HEK293 (cell line): ENCODE results near the gene MAGEA8.

Source experiments
- CTCF ChIA-PET: fragments of 350-600 bp; formaldehyde crosslinking; extraction: SDS; loops from one replicate; lab custom pipeline; 2021; ENCODE audit warnings: antibody characterized with exemption; lab: Yijun Ruan, JAX
- POLR2A ChIA-PET: fragments of 300-600 bp; formaldehyde crosslinking; extraction: SDS; loops from one replicate; lab custom pipeline; 2020; ENCODE audit warnings: antibody characterized with exemption, inconsistent platforms; lab: Yijun Ruan, JAX
- H3K27ac ChIP-seq: fragments of 200-500 bp; sonication (Bioruptor generic); 2 replicates; pipeline ENCODE4 v1.5.1; 2014; ENCODE audit warnings: low read depth, low read length, control low read depth, inconsistent platforms; ENCODE audit errors: extremely low read depth
- H3K36me3 ChIP-seq, 2 experiments: fragments of 200-500 bp in 1 of 2; sonication (Bioruptor generic) in 1 of 2; 1 replicate in 1 of 2; 2 replicates in 1 of 2; pipeline ENCODE4 v1.5.1; 2014 to 2017; ENCODE audit warnings: inconsistent platforms in 2 of 2, low read length in 2 of 2; ENCODE audit not compliant: control insufficient read depth in 2 of 2, insufficient read depth in 1 of 2
- H3K4me1 ChIP-seq: fragments of 200-500 bp; sonication (Bioruptor generic); 2 replicates; pipeline ENCODE4 v1.5.1; 2014; ENCODE audit warnings: mild to moderate bottlenecking, low read length, inconsistent platforms; ENCODE audit not compliant: control insufficient read depth, insufficient read depth
- H3K4me3 ChIP-seq: 2 replicates; pipeline ENCODE4 v1.5.1; 2011; ENCODE audit warnings: low read depth, mild to moderate bottlenecking, control low read depth, low read length, moderate library complexity
- H3K9me3 ChIP-seq: fragments of 200-500 bp; sonication (Bioruptor generic); 2 replicates; pipeline ENCODE4 v1.5.1; 2014; ENCODE audit warnings: low read depth, low read length, inconsistent platforms; ENCODE audit not compliant: control insufficient read depth, insufficient read depth
- AEBP2 ChIP-seq: fragments of 450-650 bp; formaldehyde crosslinking; IDR thresholded peaks from 2 replicates; pipeline ENCODE4 v1.5.1; 2016; ENCODE audit warnings: missing biosample characterization, missing genetic modification characterization, borderline replicate concordance
- EGR2 ChIP-seq: fragments of 450-650 bp; formaldehyde crosslinking; IDR thresholded peaks from 2 replicates; pipeline ENCODE4 v1.5.1; 2016; ENCODE audit warnings: low read depth, missing biosample characterization, missing genetic modification characterization
- KLF1 ChIP-seq: fragments of 450-650 bp; formaldehyde crosslinking; IDR thresholded peaks from 2 replicates; pipeline ENCODE4 v1.5.1; 2016; ENCODE audit warnings: missing biosample characterization, missing genetic modification characterization
- KLF16 ChIP-seq: fragments of 450-650 bp; formaldehyde crosslinking; IDR thresholded peaks from 2 replicates; pipeline ENCODE4 v1.5.1; 2017; ENCODE audit warnings: missing biosample characterization, missing genetic modification characterization
- KLF8 ChIP-seq: fragments of 450-650 bp; formaldehyde crosslinking; IDR thresholded peaks from 2 replicates; pipeline ENCODE4 v1.5.1; 2016; ENCODE audit warnings: missing biosample characterization, missing genetic modification characterization
- KLF9 ChIP-seq: fragments of 450-650 bp; formaldehyde crosslinking; IDR thresholded peaks from 2 replicates; pipeline ENCODE4 v1.5.1; 2016; ENCODE audit warnings: missing biosample characterization, missing genetic modification characterization, low read depth
- OSR2 ChIP-seq: fragments of 450-650 bp; formaldehyde crosslinking; IDR thresholded peaks from 2 replicates; pipeline ENCODE4 v1.5.1; 2016; ENCODE audit warnings: missing biosample characterization, missing genetic modification characterization
- OVOL3 ChIP-seq: fragments of 450-650 bp; formaldehyde crosslinking; IDR thresholded peaks from 2 replicates; pipeline ENCODE4 v1.5.1; 2016; ENCODE audit warnings: missing biosample characterization, missing genetic modification characterization
- PRDM1 ChIP-seq: fragments of 450-650 bp; formaldehyde crosslinking; IDR thresholded peaks from 2 replicates; pipeline ENCODE4; 2016; ENCODE audit warnings: missing biosample characterization, missing genetic modification characterization
- TCF7L2 ChIP-seq: IDR thresholded peaks from 2 replicates; pipeline ENCODE4 v1.6.1; 2011; ENCODE audit warnings: low read depth, mild to moderate bottlenecking, inconsistent platforms, low read length, moderate library complexity, borderline replicate concordance
- ZFP69B ChIP-seq: fragments of 450-650 bp; formaldehyde crosslinking; IDR thresholded peaks from 2 replicates; pipeline ENCODE4 v1.5.1; 2016; ENCODE audit warnings: missing biosample characterization, missing genetic modification characterization
- ZNF223 ChIP-seq: fragments of 450-650 bp; formaldehyde crosslinking; IDR thresholded peaks from 2 replicates; pipeline ENCODE4 v1.5.1; 2016; ENCODE audit warnings: missing biosample characterization, missing genetic modification characterization
- ZNF280D ChIP-seq: fragments of 450-650 bp; formaldehyde crosslinking; IDR thresholded peaks from 2 replicates; pipeline ENCODE4 v1.5.1; 2016; ENCODE audit warnings: missing biosample characterization, missing genetic modification characterization
- ZNF302 ChIP-seq: fragments of 450-650 bp; formaldehyde crosslinking; IDR thresholded peaks from 2 replicates; pipeline ENCODE4 v1.5.1; 2016; ENCODE audit warnings: missing biosample characterization, missing genetic modification characterization, low read depth
- ZNF350 ChIP-seq: fragments of 450-650 bp; formaldehyde crosslinking; IDR thresholded peaks from 2 replicates; pipeline ENCODE4 v1.5.0; 2017; ENCODE audit warnings: missing biosample characterization, mild to moderate bottlenecking, missing genetic modification characterization
- ZNF391 ChIP-seq: fragments of 450-650 bp; formaldehyde crosslinking; IDR thresholded peaks from 2 replicates; pipeline ENCODE4 v1.5.1; 2016; ENCODE audit warnings: low read depth, missing biosample characterization, missing genetic modification characterization, borderline replicate concordance
- ZNF544 ChIP-seq: fragments of 450-650 bp; formaldehyde crosslinking; IDR thresholded peaks from 2 replicates; pipeline ENCODE4 v1.5.0; 2017; ENCODE audit warnings: missing biosample characterization, missing genetic modification characterization
- ZNF580 ChIP-seq: fragments of 450-650 bp; formaldehyde crosslinking; IDR thresholded peaks from 2 replicates; pipeline ENCODE4 v1.5.1; 2016; ENCODE audit warnings: missing biosample characterization, missing genetic modification characterization
- ZNF610 ChIP-seq: fragments of 450-650 bp; formaldehyde crosslinking; IDR thresholded peaks from 2 replicates; pipeline ENCODE4 v1.5.1; 2016; ENCODE audit warnings: missing biosample characterization, missing genetic modification characterization, borderline replicate concordance
- ZNF623 ChIP-seq: fragments of 450-650 bp; formaldehyde crosslinking; IDR thresholded peaks from 2 replicates; pipeline ENCODE4 v1.5.1; 2016; ENCODE audit warnings: missing biosample characterization, missing genetic modification characterization
- ZNF629 ChIP-seq: fragments of 450-650 bp; formaldehyde crosslinking; IDR thresholded peaks from 2 replicates; pipeline ENCODE4 v1.5.1; 2017; ENCODE audit warnings: missing biosample characterization, missing genetic modification characterization
- ZNF768 ChIP-seq: fragments of 450-650 bp; formaldehyde crosslinking; IDR thresholded peaks from 2 replicates; pipeline ENCODE4 v1.5.1; 2018; ENCODE audit warnings: missing biosample characterization, mild to moderate bottlenecking, missing genetic modification characterization
- ZNF792 ChIP-seq: fragments of 450-650 bp; formaldehyde crosslinking; IDR thresholded peaks from 2 replicates; pipeline ENCODE4 v1.5.1; 2016; ENCODE audit warnings: missing biosample characterization, missing genetic modification characterization

The MAGEA8 gene

DNA sequence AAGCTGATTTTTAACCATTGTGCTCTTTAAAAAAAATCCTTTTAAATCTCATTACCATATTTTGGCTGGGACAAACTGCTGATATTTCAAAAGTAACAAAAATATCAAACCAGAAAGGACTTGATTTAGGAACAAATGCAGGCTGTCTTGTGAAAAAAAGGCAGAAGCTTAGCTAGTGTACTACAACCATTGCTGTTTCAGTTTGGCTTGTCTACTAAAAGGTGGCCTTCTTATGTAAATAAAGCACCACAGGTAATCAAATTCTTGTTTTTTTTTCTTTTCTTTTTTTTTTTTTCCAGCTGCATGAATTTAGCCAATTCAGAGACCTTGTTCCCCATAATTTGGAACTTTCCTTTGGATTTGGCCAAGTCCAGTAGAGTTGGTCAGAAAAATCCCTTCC is 43.8 kb upstream of the MAGEA8 start:
- H3K4me1 ChIP-seq, result no peaks in the 10 kb centered on the region
- no peaks in the 10 kb centered on the region for H3K9me3 ChIP-seq
- TF ChIP-seq ZNF629 (tag by site-specific recombination) (no peak), KLF8 (tag by site-specific recombination) (no peak), ZNF623 (tag by site-specific recombination) (no peak), ZNF610 (tag by site-specific recombination) (no peak), ZNF350 (tag by site-specific recombination) (no peak), ZNF223 (tag by site-specific recombination) (no peak), ZNF544 (tag by site-specific recombination) (no peak), ZNF391 (no peak), KLF9 (tag by site-specific recombination) (no peak)
- TF ChIP-seq, all 188 proteins: peak for 0
- Histone ChIP-seq H3K27ac (no peak overlapping the region), H3K36me3 (no peaks in the 10 kb centered on the region), H3K4me3 (no peak overlapping the region)
- CTCF ChIA-PET, result interaction anchor here (1.2 kb wide), 1 partner anchor 11 kb away, joined by 3 read pairs; no protein-coding TSS in a partner anchor
- POLR2A ChIA-PET, result no interaction called here

GRCh38 chrX:149837639-149838038 is 43.3 kb upstream of the MAGEA8 start:
- POLR2A ChIA-PET, result no interaction called here
- H3K4me1 ChIP-seq, result no peaks in the 10 kb centered on the region
- no peak overlapping the region for H3K27ac ChIP-seq
- H3K4me3 ChIP-seq, result no peak overlapping the region
- CTCF ChIA-PET, result interaction anchor here (1.2 kb wide), 1 partner anchor 12 kb away, joined by 3 read pairs; no protein-coding TSS in a partner anchor
- TF ChIP-seq ZNF768 (tag by site-specific recombination), result no peak
- no peak for TF ChIP-seq EGR2
- TF ChIP-seq ZNF302 (tag by site-specific recombination), result no peak
- TF ChIP-seq OVOL3, result no peak
- no peak for TF ChIP-seq ZNF280D (tag by site-specific recombination)
- no peak for TF ChIP-seq PRDM1 (tag by site-specific recombination)
- no peak for TF ChIP-seq KLF16 (tag by site-specific recombination)
- TF ChIP-seq ZNF580, result no peak
- no peak for TF ChIP-seq ZNF792 (tag by site-specific recombination)
- TF ChIP-seq KLF1 (tag by site-specific recombination), result no peak
- TF ChIP-seq AEBP2, result no peak
- no peak for TF ChIP-seq ZFP69B (tag by site-specific recombination)
- TF ChIP-seq TCF7L2, result no peak
- TF ChIP-seq OSR2, result no peak
- no peaks in the 10 kb centered on the region for H3K36me3 ChIP-seq
- no peaks in the 10 kb centered on the region for H3K9me3 ChIP-seq
